Fibroblast of pulmonary artery (primary cell): ENCODE results near the gene CXCL1.
A peak's percentile ranks its signal among the peaks of the same experiment; 100 is the strongest.

Experiments
- DNase-seq: peaks from one replicate; pipeline ENCODE4 v3.0.0-alpha.2; 2010; ENCODE audit warnings: low read depth
- H3K4me3 ChIP-seq: replicated peaks from 2 replicates; pipeline ENCODE4 v1.5.1; 2011; ENCODE audit warnings: low read depth, mild to moderate bottlenecking, control low read depth, low read length, moderate library complexity
- TF ChIP-seq, protein P1 (sequence below): IDR thresholded peaks from 2 replicates; pipeline ENCODE4 v1.5.1; 2011; ENCODE audit warnings: mild to moderate bottlenecking, control low read depth, low read length, inconsistent platforms; ENCODE audit errors: missing control alignments

CXCL1 gene

DNA sequence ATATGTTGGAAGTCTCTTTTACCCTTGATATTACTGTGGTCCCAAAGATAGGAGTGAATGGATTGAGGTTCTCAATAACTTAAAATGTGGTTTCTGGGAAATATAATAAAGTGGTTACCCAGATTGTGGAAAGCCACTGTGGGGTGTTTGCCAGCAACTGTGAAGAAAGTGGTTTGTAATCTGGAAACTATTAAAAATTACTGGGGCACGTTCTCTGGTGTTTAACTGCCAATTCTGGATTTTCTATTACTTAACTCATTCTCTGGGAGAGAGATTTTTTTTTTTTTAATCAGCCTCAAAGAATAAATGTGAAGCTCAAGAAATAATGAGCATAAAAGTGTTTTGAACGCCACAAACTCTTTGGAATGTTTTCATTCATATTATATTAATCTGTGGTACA is 37.6 kb upstream of the CXCL1 start:
- DNase-seq = no peak
- TF ChIP-seq, protein P1, sequence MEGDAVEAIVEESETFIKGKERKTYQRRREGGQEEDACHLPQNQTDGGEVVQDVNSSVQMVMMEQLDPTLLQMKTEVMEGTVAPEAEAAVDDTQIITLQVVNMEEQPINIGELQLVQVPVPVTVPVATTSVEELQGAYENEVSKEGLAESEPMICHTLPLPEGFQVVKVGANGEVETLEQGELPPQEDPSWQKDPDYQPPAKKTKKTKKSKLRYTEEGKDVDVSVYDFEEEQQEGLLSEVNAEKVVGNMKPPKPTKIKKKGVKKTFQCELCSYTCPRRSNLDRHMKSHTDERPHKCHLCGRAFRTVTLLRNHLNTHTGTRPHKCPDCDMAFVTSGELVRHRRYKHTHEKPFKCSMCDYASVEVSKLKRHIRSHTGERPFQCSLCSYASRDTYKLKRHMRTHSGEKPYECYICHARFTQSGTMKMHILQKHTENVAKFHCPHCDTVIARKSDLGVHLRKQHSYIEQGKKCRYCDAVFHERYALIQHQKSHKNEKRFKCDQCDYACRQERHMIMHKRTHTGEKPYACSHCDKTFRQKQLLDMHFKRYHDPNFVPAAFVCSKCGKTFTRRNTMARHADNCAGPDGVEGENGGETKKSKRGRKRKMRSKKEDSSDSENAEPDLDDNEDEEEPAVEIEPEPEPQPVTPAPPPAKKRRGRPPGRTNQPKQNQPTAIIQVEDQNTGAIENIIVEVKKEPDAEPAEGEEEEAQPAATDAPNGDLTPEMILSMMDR = no peak
- no peak overlapping the region for H3K4me3 ChIP-seq

DNA sequence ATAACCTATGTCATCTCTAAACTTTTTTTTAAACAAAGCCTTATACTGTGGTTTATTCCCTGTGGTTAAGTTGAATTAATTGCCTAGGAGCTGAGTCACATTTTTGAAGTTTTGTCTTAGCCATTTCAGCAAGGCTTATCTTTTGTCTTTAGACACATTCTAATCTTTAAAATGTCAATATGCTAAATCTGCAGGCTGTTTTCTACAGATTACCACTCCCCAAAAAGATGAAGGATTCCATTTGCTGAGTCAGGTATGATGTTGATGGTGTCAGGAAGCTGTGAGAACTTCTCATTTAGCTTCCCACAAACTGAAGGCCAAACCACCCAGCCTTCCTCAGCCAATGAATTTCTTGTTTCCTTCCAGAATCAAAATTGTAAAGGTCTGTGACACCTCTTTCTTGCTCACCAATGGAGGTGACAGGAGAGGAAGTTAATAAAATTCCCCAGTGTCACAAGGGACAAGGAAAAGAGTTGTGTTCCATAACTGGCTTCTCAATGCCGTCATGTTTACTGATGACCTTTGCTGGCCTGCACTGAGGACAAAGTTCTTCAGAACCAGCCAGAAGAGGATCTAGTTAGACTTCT is 36.4 kb upstream of the CXCL1 start:
- TF ChIP-seq, protein P1 = no peak
- no peak for DNase-seq
- H3K4me3 ChIP-seq = no peak overlapping the region

DNA sequence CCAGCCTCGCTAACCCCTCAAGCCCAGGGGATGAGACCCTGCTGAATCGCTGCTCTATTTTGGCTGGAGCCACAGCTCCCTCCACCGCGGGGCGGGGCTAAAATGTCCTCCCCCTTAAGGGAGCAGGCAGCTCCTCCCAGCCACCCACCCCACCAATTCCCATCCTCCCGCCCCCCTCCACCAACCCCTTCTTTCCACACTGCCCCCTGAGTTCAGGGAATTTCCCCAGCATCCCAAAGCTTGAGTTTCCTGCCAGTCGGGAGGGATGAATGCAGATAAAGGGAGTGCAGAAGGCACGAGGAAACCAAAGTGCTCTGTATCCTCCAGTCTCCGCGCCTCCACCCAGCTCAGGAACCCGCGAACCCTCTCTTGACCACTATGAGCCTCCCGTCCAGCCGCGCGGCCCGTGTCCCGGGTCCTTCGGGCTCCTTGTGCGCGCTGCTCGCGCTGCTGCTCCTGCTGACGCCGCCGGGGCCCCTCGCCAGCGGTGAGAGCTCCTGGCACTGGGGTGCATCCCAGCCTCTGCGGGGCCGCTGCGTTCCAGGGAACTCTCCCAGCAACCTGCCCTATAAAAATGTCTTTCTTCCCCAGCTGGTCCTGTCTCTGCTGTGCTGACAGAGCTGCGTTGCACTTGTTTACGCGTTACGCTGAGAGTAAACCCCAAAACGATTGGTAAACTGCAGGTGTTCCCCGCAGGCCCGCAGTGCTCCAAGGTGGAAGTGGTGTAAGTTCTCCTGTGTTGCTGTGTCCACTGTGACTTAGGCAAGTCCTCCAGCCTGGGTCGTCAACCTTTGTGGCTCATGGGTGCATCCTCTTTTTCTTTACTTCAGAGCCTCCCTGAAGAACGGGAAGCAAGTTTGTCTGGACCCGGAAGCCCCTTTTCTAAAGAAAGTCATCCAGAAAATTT is 32.6 kb upstream of the CXCL1 start, which contains the start of gene CXCL6:
Gene CXCL6, plus strand, starts transcription at position 306 of the 907 bp plus-strand sequence. Its CDS starts 73 bp downstream, at position 379.
- TF ChIP-seq, protein P1 = no peak

DNA sequence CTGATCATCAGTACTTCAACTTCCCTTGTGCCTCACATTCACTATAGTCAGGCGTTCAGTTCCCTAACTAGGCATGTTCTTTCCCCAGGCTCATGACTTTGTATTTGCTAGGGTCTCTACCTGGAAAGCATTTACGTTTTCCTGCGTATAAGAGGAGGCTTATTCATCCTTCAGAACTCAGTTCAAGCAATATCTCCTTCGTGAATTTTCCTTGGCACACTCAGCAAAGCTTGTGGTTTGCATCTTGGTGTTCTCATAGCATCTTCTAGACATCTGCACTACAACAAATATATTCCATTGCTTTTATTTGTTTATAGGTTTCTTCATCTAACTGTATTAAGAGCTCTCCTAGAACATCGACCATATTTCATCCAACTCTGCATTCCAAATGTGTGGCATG is 30.1 kb upstream of the CXCL1 start:
- peak overlapping the region; percentile 67 for H3K4me3 ChIP-seq
- TF ChIP-seq, protein P1 = no peak
- DNase-seq = no peak

More for the DNA sequence above, 32.6 kb upstream of the CXCL1 start, which contains the start of gene CXCL6:
- H3K4me3 ChIP-seq = peak within 1 kb of the TSS; percentile 67
- DNase-seq = peak; percentile 70

DNA sequence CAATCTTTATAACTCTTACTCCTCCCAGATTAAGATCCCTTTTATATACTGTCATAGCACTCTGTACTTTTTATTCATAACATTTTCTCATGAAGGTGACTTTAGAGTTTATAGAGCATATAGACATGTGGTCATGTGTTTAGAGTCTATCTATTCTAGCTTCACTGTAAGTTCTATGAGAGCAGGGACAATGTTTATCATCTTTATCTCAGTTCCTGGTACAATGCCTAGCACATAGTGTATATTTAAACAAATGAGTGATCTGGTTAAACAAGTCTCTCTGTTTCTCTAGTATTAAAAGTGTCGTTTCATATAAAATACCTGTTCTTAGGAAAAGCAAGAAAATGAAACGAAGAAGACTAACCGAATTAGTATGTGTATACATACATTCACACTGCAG is 29.5 kb upstream of the CXCL1 start:
- no peak overlapping the region for H3K4me3 ChIP-seq
- no peak for DNase-seq
- TF ChIP-seq, protein P1 = no peak

DNA sequence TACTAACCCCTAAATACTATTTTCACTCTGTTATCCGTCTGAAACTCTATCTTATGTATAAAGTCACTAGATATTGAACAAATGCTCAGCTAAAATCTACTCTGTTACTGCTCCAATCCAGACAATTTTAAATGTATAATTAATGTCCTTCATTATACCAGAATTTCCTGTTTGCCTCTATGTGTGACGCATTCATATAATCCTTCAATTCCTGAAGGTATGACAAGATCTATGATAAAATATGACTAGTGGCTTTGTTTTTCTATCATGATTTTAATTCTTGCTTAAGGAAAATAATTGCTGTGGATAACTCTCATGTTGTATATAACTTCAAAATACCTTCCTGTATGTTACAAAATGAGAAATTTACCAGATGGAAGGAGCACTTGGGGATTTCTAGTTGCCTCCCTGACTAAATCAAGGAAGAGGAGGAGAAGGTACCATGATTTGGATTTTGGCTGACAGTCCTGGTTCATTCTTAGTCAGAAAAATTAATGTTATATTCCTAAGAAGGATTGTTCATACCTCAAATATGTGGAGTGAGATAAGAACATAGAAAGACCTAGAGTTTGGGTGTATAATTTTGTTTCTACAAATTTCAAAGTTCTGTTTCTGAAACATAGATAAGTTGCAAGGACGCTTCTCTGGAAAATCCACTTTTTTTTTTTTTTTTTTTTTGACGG is 27.8 kb upstream of the CXCL1 start:
- no peak overlapping the region for H3K4me3 ChIP-seq
- TF ChIP-seq, protein P1 = no peak
- no peak for DNase-seq
